OCI-LY7 (cell line): ENCODE data around the gene GCH1.

ENCODE experiments used
- EZH2phosphoT487 ChIP-seq: fragments of 200-600 bp; sonication (generic); IDR thresholded peaks from 2 replicates; pipeline ENCODE4 v1.6.1; 2018; ENCODE audit warnings: low read depth, borderline replicate concordance, mild to moderate bottlenecking, mixed run types, antibody characterized with exemption, low read length, moderate library complexity, mixed read lengths
- TF ChIP-seq, protein P1 (sequence below): fragments of 200-600 bp; sonication (generic); conservative IDR thresholded peaks from 2 replicates; pipeline ENCODE4 v1.5.1; 2014; ENCODE audit warnings: mild to moderate bottlenecking, antibody characterized with exemption, low read length, moderate library complexity, mixed read lengths

DNA sequence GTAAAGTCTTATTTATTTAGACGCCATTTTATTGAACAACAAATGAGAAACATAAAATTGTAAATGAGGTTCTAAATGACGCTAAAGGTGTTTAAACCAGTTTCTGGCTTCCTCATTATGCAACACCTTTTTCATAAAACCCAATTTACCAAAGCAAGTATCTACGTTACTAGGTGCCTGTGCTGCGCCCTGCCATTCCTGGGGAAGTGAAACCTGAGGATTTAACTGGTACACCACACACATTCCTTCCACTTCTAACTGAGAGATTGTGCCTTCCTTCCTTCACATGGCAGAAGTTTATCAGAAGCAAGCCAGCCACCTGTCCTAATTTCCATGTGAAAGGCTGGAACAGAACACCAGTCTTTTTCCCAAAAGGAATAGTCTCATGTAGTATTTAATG, 40.3 kb upstream of the GCH1 start:
- TF ChIP-seq, protein P1, sequence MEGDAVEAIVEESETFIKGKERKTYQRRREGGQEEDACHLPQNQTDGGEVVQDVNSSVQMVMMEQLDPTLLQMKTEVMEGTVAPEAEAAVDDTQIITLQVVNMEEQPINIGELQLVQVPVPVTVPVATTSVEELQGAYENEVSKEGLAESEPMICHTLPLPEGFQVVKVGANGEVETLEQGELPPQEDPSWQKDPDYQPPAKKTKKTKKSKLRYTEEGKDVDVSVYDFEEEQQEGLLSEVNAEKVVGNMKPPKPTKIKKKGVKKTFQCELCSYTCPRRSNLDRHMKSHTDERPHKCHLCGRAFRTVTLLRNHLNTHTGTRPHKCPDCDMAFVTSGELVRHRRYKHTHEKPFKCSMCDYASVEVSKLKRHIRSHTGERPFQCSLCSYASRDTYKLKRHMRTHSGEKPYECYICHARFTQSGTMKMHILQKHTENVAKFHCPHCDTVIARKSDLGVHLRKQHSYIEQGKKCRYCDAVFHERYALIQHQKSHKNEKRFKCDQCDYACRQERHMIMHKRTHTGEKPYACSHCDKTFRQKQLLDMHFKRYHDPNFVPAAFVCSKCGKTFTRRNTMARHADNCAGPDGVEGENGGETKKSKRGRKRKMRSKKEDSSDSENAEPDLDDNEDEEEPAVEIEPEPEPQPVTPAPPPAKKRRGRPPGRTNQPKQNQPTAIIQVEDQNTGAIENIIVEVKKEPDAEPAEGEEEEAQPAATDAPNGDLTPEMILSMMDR = no peak
- no peak for TF ChIP-seq EZH2phosphoT487
